HuH-7 (cell line): ENCODE data around the gene ASF1A.

ENCODE experiments used
- DNase-seq: peaks from one replicate; pipeline ENCODE4 v3.0.0; 2011; ENCODE audit warnings: low spot score

The ASF1A gene

GRCh38 chr6:118913161-118913560, 19.2 kb downstream of the ASF1A start:
- DNase-seq: no peak

- DNase-seq: no peak
Measured at GRCh38 chr6:118914598-118914997, 20.6 kb downstream of the ASF1A start.

GRCh38 chr6:118917546-118918328, 23.8 kb downstream of the ASF1A start:
- no peak for DNase-seq

GRCh38 chr6:118918329-118918725, 24.4 kb downstream of the ASF1A start:
- DNase-seq: no peak

GRCh38 chr6:118921084-118921483, 27.1 kb downstream of the ASF1A start:
- DNase-seq: no peak

- no peak for DNase-seq
Measured at GRCh38 chr6:118923035-118923434, 29.1 kb downstream of the ASF1A start.

GRCh38 chr6:118930680-118931079, 36.7 kb downstream of the ASF1A start:
- DNase-seq: no peak

- no peak for DNase-seq
Measured at GRCh38 chr6:118931436-118931835, 37.5 kb downstream of the ASF1A start.

GRCh38 chr6:118932421-118932820, 38.5 kb downstream of the ASF1A start:
- no peak for DNase-seq

- no peak for DNase-seq
Measured at GRCh38 chr6:118933855-118934460, 40.0 kb downstream of the ASF1A start.

GRCh38 chr6:118934461-118935330, 40.7 kb downstream of the ASF1A start, which contains the start of gene MCM9:
MCM9 (minus strand) TSS chr6:118935159; CDS start chr6:118931723, 3,436 bp downstream.
- DNase-seq: peak; percentile 90

- DNase-seq: no peak
Measured at GRCh38 chr6:118935331-118935668, 41.3 kb downstream of the ASF1A start.

- no peak for DNase-seq
Measured at GRCh38 chr6:118935978-118936703, 42.2 kb downstream of the ASF1A start.

- no peak for DNase-seq
Measured at GRCh38 chr6:118939683-118940082, 45.7 kb downstream of the ASF1A start.

- no peak for DNase-seq
Measured at GRCh38 chr6:118940770-118941169, 46.8 kb downstream of the ASF1A start.

GRCh38 chr6:118945217-118945616, 51.3 kb downstream of the ASF1A start:
- DNase-seq: no peak

- no peak for DNase-seq
Measured at GRCh38 chr6:118952683-118953082, 58.7 kb downstream of the ASF1A start.

- DNase-seq: no peak
Measured at GRCh38 chr6:118953391-118953790, 59.4 kb downstream of the ASF1A start.
